Hepatocyte (in vitro differentiated cells): ENCODE results near the gene DDIT3.
A peak's percentile ranks its signal among the peaks of the same experiment; 100 is the strongest.

Source experiments
- CTCF ChIP-seq: fragments of 200-600 bp; sonication (generic); IDR thresholded peaks from 2 replicates; pipeline ENCODE4 v1.5.1; 2016; ENCODE audit warnings: antibody characterized with exemption, mild to moderate bottlenecking; ENCODE audit not compliant: poor library complexity
- EZH2phosphoT487 ChIP-seq: fragments of 200-600 bp; sonication (generic); IDR thresholded peaks from one replicate; pipeline ENCODE4 v1.6.1; 2018; ENCODE audit warnings: antibody characterized with exemption, mild to moderate bottlenecking, low read depth, moderate library complexity; ENCODE audit not compliant: unreplicated experiment, severe bottlenecking

DNA sequence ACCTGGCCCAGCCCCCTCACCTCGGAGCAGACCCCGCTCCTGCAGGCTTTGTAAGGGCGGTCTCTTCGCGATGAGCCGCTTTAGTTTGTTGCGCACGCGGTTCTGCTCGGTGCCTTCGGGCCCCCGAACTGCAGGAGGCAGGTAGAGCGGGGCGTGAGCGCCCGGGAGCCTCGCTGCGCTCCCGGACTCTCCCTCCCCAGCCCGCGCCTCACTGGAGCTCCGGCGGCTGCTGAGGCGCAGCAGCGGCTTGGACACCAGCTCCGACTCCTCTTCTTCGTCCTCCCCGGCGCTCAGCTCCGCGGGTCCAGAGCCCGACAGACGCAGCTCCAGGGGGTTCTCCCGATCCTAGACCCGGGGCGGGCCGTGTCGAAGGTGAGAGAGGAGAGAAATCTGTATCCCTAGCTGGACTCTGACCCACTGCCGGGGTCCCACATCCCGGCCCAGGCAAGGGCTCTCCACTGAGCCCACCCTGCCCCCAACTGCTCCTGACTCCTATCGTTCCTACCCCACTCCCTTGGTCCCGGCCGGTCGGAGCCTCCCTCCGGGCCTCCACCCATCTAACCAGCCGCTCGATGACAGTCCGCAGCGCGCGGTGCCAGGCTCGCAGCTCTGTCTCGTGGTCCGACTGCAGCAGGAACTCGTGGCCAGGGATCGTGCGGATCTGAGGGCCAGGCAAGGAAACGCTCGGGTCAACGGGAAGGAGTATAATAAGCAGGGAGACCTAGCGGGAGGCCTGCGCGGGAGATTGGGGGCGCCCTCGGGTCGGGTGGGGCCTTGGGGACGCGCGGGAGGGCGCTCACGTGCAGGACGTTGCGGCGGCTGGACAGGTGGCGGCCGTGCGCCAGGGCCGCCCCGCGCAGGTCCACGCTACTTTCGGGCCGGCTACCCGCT lies 44.8 kb downstream of the DDIT3 start:
- TF ChIP-seq CTCF (no peak), EZH2phosphoT487 (peak; percentile 48)
